GM12892 (cell line): Measurements from ENCODE around the gene ATP9B.

Experiments used
- POLR2A ChIP-seq: IDR thresholded peaks from 2 replicates; pipeline ENCODE4 v1.6.1; 2011; ENCODE audit warnings: low read depth, low read length, control low read depth
- POLR2AphosphoS5 ChIP-seq: IDR thresholded peaks from 2 replicates; pipeline ENCODE4 v1.6.1; 2011; ENCODE audit warnings: low read depth, low read length, control low read depth
- TAF1 ChIP-seq: IDR thresholded peaks from 2 replicates; pipeline ENCODE4 v1.6.1; 2011; ENCODE audit warnings: low read depth, mild to moderate bottlenecking, control low read depth, low read length, borderline replicate concordance

GRCh38 chr18:79030680-79031079 is 38.5 kb upstream of the ATP9B start:
- no peak for TF ChIP-seq POLR2AphosphoS5
- TF ChIP-seq POLR2A: no peak
- TF ChIP-seq TAF1: no peak
